Endodermal cell (in vitro differentiated cells): ENCODE data around the gene CYLD. TPM values are rescaled to one million over a fixed set of nuclear protein-coding genes. Genes with fewer than 3 reads are reported as not detected.
A peak's percentile ranks its signal among the peaks of the same experiment; 100 is the strongest.

Experiments used
- DNase-seq: peaks from one replicate; pipeline ENCODE4 v3.0.0-alpha.2; 2017
- H3K27ac ChIP-seq: 2 replicates; pipeline ENCODE4 v1.5.1; 2013; ENCODE audit warnings: mild to moderate bottlenecking, low read depth, low read length, moderate library complexity
- H3K27me3 ChIP-seq: 2 replicates; pipeline ENCODE4 v1.6.1; 2013; ENCODE audit warnings: mild to moderate bottlenecking, low read length, moderate library complexity; ENCODE audit not compliant: insufficient read depth, control insufficient read depth, poor library complexity, severe bottlenecking
- H3K36me3 ChIP-seq: 2 replicates; pipeline ENCODE4 v1.7.0; 2013; ENCODE audit warnings: mild to moderate bottlenecking, low read length, moderate library complexity; ENCODE audit not compliant: control insufficient read depth, insufficient read depth
- H3K4me1 ChIP-seq: one replicate; pipeline ENCODE4 v1.7.0; 2013; ENCODE audit warnings: low read length; ENCODE audit not compliant: control insufficient read depth, insufficient read depth
- H3K4me3 ChIP-seq: 2 replicates; pipeline ENCODE4 v1.5.1; 2013; ENCODE audit warnings: mild to moderate bottlenecking, low read length, moderate library complexity
- H3K9ac ChIP-seq: 2 replicates; pipeline ENCODE4 v1.6.1; 2013; ENCODE audit warnings: mild to moderate bottlenecking, low read length, moderate library complexity; ENCODE audit not compliant: poor library complexity, severe bottlenecking; ENCODE audit errors: extremely low read depth
- H3K9me3 ChIP-seq: 2 replicates; pipeline ENCODE4 v1.6.1; 2013; ENCODE audit warnings: mild to moderate bottlenecking, low read length, moderate library complexity; ENCODE audit not compliant: control insufficient read depth
- H3K27ac Mint-ChIP-seq: 2 replicates; pipeline ENCODE4 v1.8.0; 2020; ENCODE audit warnings: mixed read lengths
- H3K27me3 Mint-ChIP-seq: 2 replicates; pipeline ENCODE4 v1.8.0; 2021; ENCODE audit warnings: mild to moderate bottlenecking, mixed read lengths; ENCODE audit not compliant: insufficient read depth
- H3K36me3 Mint-ChIP-seq: 2 replicates; pipeline ENCODE4 v1.8.0; 2020; ENCODE audit warnings: low read depth, mixed read lengths
- H3K4me1 Mint-ChIP-seq: 2 replicates; pipeline ENCODE4 v1.8.0; 2020; ENCODE audit warnings: mixed read lengths
- H3K4me3 Mint-ChIP-seq: 2 replicates; pipeline ENCODE4 v1.8.0; 2020; ENCODE audit warnings: mild to moderate bottlenecking, moderate library complexity, mixed read lengths
- H3K9me3 Mint-ChIP-seq: 2 replicates; pipeline ENCODE4 v1.8.0; 2020; ENCODE audit warnings: mild to moderate bottlenecking, mixed read lengths
- CTCF ChIP-seq: fragments of 200-600 bp; sonication (generic); conservative IDR thresholded peaks from 2 replicates; pipeline ENCODE4 v1.5.0; 2021; ENCODE audit warnings: antibody characterized with exemption, mild to moderate bottlenecking
- WGBS, 2 experiments: methylation state at CpG; one replicate each; pipeline versions ENCODE4 v1.1.5 to v1.1.7; 2013; ENCODE audit warnings: missing lambda C conversion rate in 2 of 2, mixed read lengths in 1 of 2; ENCODE audit not compliant: insufficient coverage in 1 of 2, insufficient read length in 1 of 2; 5-methylcytosine and 5-hydroxymethylcytosine counted together
- total RNA-seq, 2 donors: library from RNA; stranded (reverse); fragmentation: NEBNext Ultra II Directional in 1 of 2; extraction: Animal tissue kit (Norgen Biotek cat#: 25700) in 1 of 2; gene quantifications; 2 replicates in 1 of 2; 3 replicates in 1 of 2; pipeline ENCODE4 v1.2.1, GENCODE V29; 2021

CYLD gene
- total RNA-seq, 2 donors from 2014 or later, result 12.7 TPM

- H3K4me1 Mint-ChIP-seq, result peaks cover 12% of the 10 kb centered on the region
Observed at GRCh38 chr16:50839920-50840729, 98.2 kb downstream of the CYLD start.

GRCh38 chr16:50841081-50841886 is 99.4 kb downstream of the CYLD start:
- no peaks in the 10 kb centered on the region for H3K4me1 ChIP-seq
- H3K9ac ChIP-seq, result no peak overlapping the region
- peak overlapping the region; percentile 57 for H3K4me3 Mint-ChIP-seq
- peaks cover 7% of the 10 kb centered on the region for H3K27me3 ChIP-seq
- H3K27ac ChIP-seq, result no peak overlapping the region
- H3K4me1 Mint-ChIP-seq, result peaks cover 12% of the 10 kb centered on the region
- H3K36me3 Mint-ChIP-seq, result no peaks in the 10 kb centered on the region
- peak; percentile 75 for DNase-seq
- H3K9me3 Mint-ChIP-seq, result no peaks in the 10 kb centered on the region
- TF ChIP-seq CTCF, result no peak
- peaks cover 12% of the 10 kb centered on the region for H3K27me3 Mint-ChIP-seq
- H3K27ac Mint-ChIP-seq, result no peak overlapping the region
- H3K4me3 ChIP-seq, result peak overlapping the region; percentile 77
- no peaks in the 10 kb centered on the region for H3K9me3 ChIP-seq
- 25 to 34% methylated on average over 19 to 44 of the region's 44 CpGs for WGBS, 2 experiments
- no peaks in the 10 kb centered on the region for H3K36me3 ChIP-seq

More at GRCh38 chr16:50839920-50840729, 98.2 kb downstream of the CYLD start:
- no peak overlapping the region for H3K9ac ChIP-seq
- H3K27me3 ChIP-seq, result peaks cover 7% of the 10 kb centered on the region
- H3K4me3 ChIP-seq, result no peak overlapping the region
- peak; percentile 58 for DNase-seq
- peak overlapping the region; percentile 57 for H3K4me3 Mint-ChIP-seq
- TF ChIP-seq CTCF, result peak; percentile 69
- no peak overlapping the region for H3K27ac ChIP-seq
- H3K4me1 ChIP-seq, result no peaks in the 10 kb centered on the region
- H3K27me3 Mint-ChIP-seq, result peaks cover 12% of the 10 kb centered on the region
- no peaks in the 10 kb centered on the region for H3K36me3 Mint-ChIP-seq
- H3K9me3 ChIP-seq, result no peaks in the 10 kb centered on the region
- H3K9me3 Mint-ChIP-seq, result no peaks in the 10 kb centered on the region
- no peak overlapping the region for H3K27ac Mint-ChIP-seq
- H3K36me3 ChIP-seq, result no peaks in the 10 kb centered on the region
- 90 to 92% methylated on average over 13 to 16 of the region's 16 CpGs for WGBS, 2 experiments

- H3K27me3 ChIP-seq, result peaks cover 7% of the 10 kb centered on the region
- H3K9me3 ChIP-seq, result no peaks in the 10 kb centered on the region
- no peak overlapping the region for H3K4me3 ChIP-seq
- no peaks in the 10 kb centered on the region for H3K36me3 ChIP-seq
- Mint-ChIP-seq H3K4me1 (peaks cover 12% of the 10 kb centered on the region), H3K36me3 (no peaks in the 10 kb centered on the region), H3K27me3 (peaks cover 12% of the 10 kb centered on the region), H3K9me3 (no peaks in the 10 kb centered on the region), H3K4me3 (no peak overlapping the region), H3K27ac (no peak overlapping the region)
- TF ChIP-seq CTCF, result no peak
- no peaks in the 10 kb centered on the region for H3K4me1 ChIP-seq
- no peak overlapping the region for H3K27ac ChIP-seq
- peak; percentile 47 for DNase-seq
- no peak overlapping the region for H3K9ac ChIP-seq
- 79 to 91% methylated on average over 8 to 17 of the region's 17 CpGs for WGBS, 2 experiments
Observed at GRCh38 chr16:50842013-50842505, 100.2 kb downstream of the CYLD start.
